ENCODE data around the gene MISP.

DNA sequence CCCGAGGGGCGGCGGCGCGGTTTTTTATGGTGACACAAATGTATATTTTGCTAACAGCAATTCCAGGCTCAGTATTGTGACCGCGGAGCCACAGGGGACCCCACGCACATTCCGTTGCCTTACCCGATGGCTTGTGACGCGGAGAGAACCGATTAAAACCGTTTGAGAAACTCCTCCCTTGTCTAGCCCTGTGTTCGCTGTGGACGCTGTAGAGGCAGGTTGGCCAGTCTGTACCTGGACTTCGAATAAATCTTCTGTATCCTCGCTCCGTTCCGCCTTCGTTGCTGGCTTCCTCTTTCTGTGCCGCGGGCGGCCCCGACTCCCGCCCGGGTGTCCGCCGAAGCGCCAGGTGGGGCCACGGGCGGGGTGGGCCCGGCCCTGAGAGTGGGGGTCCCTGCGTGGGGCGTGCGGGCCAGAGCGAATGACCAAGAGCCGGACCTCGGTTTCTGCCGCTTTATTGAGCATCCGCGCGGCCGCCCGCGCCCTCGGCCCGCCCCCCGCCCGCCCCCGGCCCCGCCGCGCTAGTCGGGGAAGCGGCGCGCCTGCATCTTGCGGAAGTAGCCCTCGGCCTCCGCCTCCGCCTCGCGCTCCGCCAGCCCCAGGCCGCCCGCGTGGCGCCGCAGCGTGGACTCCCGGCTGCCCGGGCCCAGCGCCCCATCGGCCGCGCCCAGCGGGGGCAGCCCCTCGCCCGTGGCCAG is 61.3 kb downstream of the MISP start:
- TF ChIP-seq, protein P1, sequence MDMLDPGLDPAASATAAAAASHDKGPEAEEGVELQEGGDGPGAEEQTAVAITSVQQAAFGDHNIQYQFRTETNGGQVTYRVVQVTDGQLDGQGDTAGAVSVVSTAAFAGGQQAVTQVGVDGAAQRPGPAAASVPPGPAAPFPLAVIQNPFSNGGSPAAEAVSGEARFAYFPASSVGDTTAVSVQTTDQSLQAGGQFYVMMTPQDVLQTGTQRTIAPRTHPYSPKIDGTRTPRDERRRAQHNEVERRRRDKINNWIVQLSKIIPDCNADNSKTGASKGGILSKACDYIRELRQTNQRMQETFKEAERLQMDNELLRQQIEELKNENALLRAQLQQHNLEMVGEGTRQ (CRISPR knock-in tag; IDR thresholded peaks at IDR 0.05) = no peak
- TF ChIP-seq ILF3 (IDR thresholded peaks at IDR 0.05; ENCODE audit: borderline replicate concordance) (no peak), POLR2AphosphoS5 (IDR thresholded peaks at IDR 0.05; ENCODE audit: control insufficient read depth, insufficient read depth, low read depth, low read length) (0 out of 2 replicates have a peak, but pooled peaks have one; percentile 34), POLR2A (conservative IDR thresholded peaks at IDR 0.05) (peak; percentile 74), PYGO2 (tag; IDR thresholded peaks at IDR 0.05) (no peak), YY1 (IDR thresholded peaks at IDR 0.05; ENCODE audit: borderline replicate concordance in 1 of 3, control insufficient read depth in 1 of 3, extremely low read depth in 1 of 3, insufficient read depth in 3 of 3, insufficient read length in 1 of 3, insufficient replicate concordance in 2 of 3, low read depth in 1 of 3, low read length in 2 of 3) (no peak), SETDB1 (IDR thresholded peaks at IDR 0.05; ENCODE audit: low read length) (no peak), IRF2 (CRISPR knock-in tag; IDR thresholded peaks at IDR 0.05) (no peak), TRIM28 (IDR thresholded peaks at IDR 0.05) (no peak), FIP1L1 (IDR thresholded peaks at IDR 0.05; ENCODE audit: low read depth, low read length, poor library complexity, severe bottlenecking) (peak; percentile 83)
- TF ChIP-seq, protein P2, sequence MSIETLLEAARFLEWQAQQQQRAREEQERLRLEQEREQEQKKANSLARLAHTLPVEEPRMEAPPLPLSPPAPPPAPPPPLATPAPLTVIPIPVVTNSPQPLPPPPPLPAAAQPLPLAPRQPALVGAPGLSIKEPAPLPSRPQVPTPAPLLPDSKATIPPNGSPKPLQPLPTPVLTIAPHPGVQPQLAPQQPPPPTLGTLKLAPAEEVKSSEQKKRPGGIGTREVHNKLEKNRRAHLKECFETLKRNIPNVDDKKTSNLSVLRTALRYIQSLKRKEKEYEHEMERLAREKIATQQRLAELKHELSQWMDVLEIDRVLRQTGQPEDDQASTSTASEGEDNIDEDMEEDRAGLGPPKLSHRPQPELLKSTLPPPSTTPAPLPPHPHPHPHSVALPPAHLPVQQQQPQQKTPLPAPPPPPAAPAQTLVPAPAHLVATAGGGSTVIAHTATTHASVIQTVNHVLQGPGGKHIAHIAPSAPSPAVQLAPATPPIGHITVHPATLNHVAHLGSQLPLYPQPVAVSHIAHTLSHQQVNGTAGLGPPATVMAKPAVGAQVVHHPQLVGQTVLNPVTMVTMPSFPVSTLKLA (conservative IDR thresholded peaks at IDR 0.05) = no peak
